Neural cell (in vitro differentiated cells): Measurements from ENCODE around the gene KRTAP2-4. TPM values are rescaled to one million over a fixed set of nuclear protein-coding genes. Genes with fewer than 3 reads are reported as not detected.
"Not testable (repeated sequence)": the region's sequence is repeated elsewhere in the genome, so short reads cannot be mapped to it uniquely, and the experiment has no call there.

Experiments used
- H2AFZ ChIP-seq: fragments of 200-600, 300-800 bp; sonication (generic), shearing (Covaris generic); 2 replicates; pipeline ENCODE4 v1.6.0; 2014; ENCODE audit warnings: low read depth, mild to moderate bottlenecking, antibody characterized with exemption, low read length, moderate library complexity
- H3F3A ChIP-seq: fragments of 200-600 bp; shearing (Covaris generic); 2 replicates; pipeline ENCODE4 v1.6.1; 2016; ENCODE audit warnings: mild to moderate bottlenecking, moderate library complexity, mixed read lengths, antibody characterized with exemption, low read length; ENCODE audit not compliant: insufficient read depth, poor library complexity, severe bottlenecking
- H3K27ac ChIP-seq: fragments of 200-600, 300-800 bp; sonication (generic), shearing (Covaris generic); 2 replicates; pipeline ENCODE4 v1.5.1; 2014; ENCODE audit warnings: mild to moderate bottlenecking, low read length, moderate library complexity
- H3K27me3 ChIP-seq: fragments of 300-800, 200-600 bp; sonication (generic), shearing (Covaris generic); 2 replicates; pipeline ENCODE4 v1.6.0; 2014; ENCODE audit warnings: mild to moderate bottlenecking, low read depth, low read length, moderate library complexity; ENCODE audit not compliant: insufficient read depth
- H3K36me3 ChIP-seq: fragments of 300-800, 200-600 bp; sonication (generic), shearing (Covaris generic); 2 replicates; pipeline ENCODE4 v1.5.1; 2014; ENCODE audit warnings: mild to moderate bottlenecking, antibody characterized with exemption, low read length, moderate library complexity; ENCODE audit not compliant: insufficient read depth
- H3K4me2 ChIP-seq: fragments of 300-800, 200-600 bp; sonication (generic), shearing (Covaris generic); 2 replicates; pipeline ENCODE4 v1.6.0; 2014; ENCODE audit warnings: mild to moderate bottlenecking, low read length
- H3K4me3 ChIP-seq: fragments of 300-800, 200-600 bp; sonication (generic), shearing (Covaris generic); 2 replicates; pipeline ENCODE4 v1.5.1; 2014; ENCODE audit warnings: mild to moderate bottlenecking, low read length, moderate library complexity
- H3K79me2 ChIP-seq: fragments of 200-600 bp; shearing (Covaris generic); replicated peaks from 2 replicates; pipeline ENCODE4 v1.6.0; 2014; ENCODE audit warnings: mild to moderate bottlenecking, low read length, moderate library complexity; ENCODE audit not compliant: insufficient read depth
- H3K9ac ChIP-seq: fragments of 300-800, 200-600 bp; sonication (generic), shearing (Covaris generic); 2 replicates; pipeline ENCODE4 v1.6.1; 2016; ENCODE audit warnings: mild to moderate bottlenecking, low read length, mixed read lengths
- H3K9me2 ChIP-seq: fragments of 200-600 bp; shearing (Covaris generic); 2 replicates; pipeline ENCODE4 v1.6.1; 2016; ENCODE audit warnings: mild to moderate bottlenecking, low read length, mixed read lengths; ENCODE audit not compliant: insufficient read depth
- H3K9me3 ChIP-seq: fragments of 200-600, 300-800 bp; sonication (generic), shearing (Covaris generic); 2 replicates; pipeline ENCODE4 v1.6.1; 2016; ENCODE audit warnings: mild to moderate bottlenecking, mixed run types, low read length, moderate library complexity, mixed read lengths
- H4K20me1 ChIP-seq: fragments of 200-600 bp; shearing (Covaris generic); 2 replicates; pipeline ENCODE4 v1.6.1; 2016; ENCODE audit warnings: mild to moderate bottlenecking, mixed run types; ENCODE audit not compliant: insufficient read depth
- CTCF ChIP-seq: fragments of 450-650 bp; IDR thresholded peaks from 2 replicates; pipeline ENCODE4 v1.5.1; 2014; ENCODE audit warnings: antibody characterized with exemption, mild to moderate bottlenecking, moderate library complexity; ENCODE audit not compliant: poor library complexity, severe bottlenecking
- EP300 ChIP-seq: fragments of 450-650 bp; conservative IDR thresholded peaks from 2 replicates; pipeline ENCODE4 v1.6.1; 2014; ENCODE audit warnings: antibody characterized with exemption, mild to moderate bottlenecking, moderate library complexity; ENCODE audit not compliant: poor library complexity, severe bottlenecking
- EZH2 ChIP-seq: fragments of 200-600, 300-800 bp; shearing (Covaris generic), sonication (generic); IDR thresholded peaks from 2 replicates; pipeline ENCODE4 v1.6.1; 2014; ENCODE audit warnings: antibody characterized with exemption, low read length, borderline replicate concordance, mild to moderate bottlenecking; ENCODE audit not compliant: insufficient read depth, poor library complexity, severe bottlenecking
- MXI1 ChIP-seq: fragments of 450-650 bp; conservative IDR thresholded peaks from 2 replicates; pipeline ENCODE4 v1.6.1; 2014; ENCODE audit warnings: antibody characterized with exemption, mild to moderate bottlenecking; ENCODE audit not compliant: poor library complexity, severe bottlenecking
- POLR2AphosphoS5 ChIP-seq: IDR thresholded peaks from 2 replicates; pipeline ENCODE4 v1.6.1; 2012
- RAD21 ChIP-seq: fragments of 450-650 bp; conservative IDR thresholded peaks from 2 replicates; pipeline ENCODE4 v1.6.1; 2014; ENCODE audit warnings: antibody characterized with exemption, mild to moderate bottlenecking, moderate library complexity
- SMC3 ChIP-seq: fragments of 450-650 bp; conservative IDR thresholded peaks from 2 replicates; pipeline ENCODE4 v1.6.1; 2014; ENCODE audit warnings: antibody characterized with exemption, mild to moderate bottlenecking, moderate library complexity; ENCODE audit not compliant: poor library complexity
- TAF1 ChIP-seq: IDR thresholded peaks from 2 replicates; pipeline ENCODE4 v1.6.1; 2012; ENCODE audit warnings: low read depth
- polyA plus RNA-seq: library from polyadenylated mRNA; depleted of rRNA; stranded (reverse); fragments of >200 nt; gene quantifications from 2 replicates; pipeline ENCODE4 v1.2.3, GENCODE V29; 2014
- TF ChIP-seq, protein P1 (sequence below): IDR thresholded peaks from 2 replicates; pipeline ENCODE4 v1.6.1; 2012; ENCODE audit warnings: borderline replicate concordance

The KRTAP2-4 gene
- polyA plus RNA-seq, 1 donor from 2014 or later = not detected

DNA sequence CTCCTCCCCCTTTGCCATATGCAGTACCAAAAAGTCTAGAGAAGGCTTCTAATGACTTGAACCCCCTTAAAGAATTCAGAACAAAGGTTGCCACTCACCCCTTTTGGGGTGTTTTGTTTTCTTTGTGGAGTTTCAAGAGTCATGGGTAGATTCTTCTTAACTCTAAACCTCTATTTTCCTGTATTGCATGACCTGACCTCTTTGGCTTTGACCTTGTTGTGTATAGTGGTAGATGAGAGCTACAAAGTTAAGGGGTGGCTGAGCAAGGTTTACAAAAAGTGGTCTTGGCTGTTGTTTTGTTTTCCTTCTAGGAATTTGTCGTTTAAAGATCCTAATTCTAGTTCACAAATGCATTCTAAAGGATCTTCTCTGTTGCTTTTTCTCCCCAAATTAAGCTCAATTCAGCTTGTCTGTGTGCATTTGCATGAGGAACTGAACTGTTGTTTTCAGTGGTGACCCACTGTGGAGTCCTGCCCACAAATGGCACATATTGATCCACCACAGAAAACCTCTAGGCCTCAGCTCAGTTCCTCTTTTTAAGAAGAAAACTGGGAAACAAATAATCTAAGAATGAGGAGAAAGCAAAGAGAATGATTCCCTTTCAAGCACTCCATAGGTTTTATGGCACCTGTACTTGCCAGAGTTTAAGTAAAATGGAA lies 43.2 kb upstream of the KRTAP2-4 start:
- H3K4me2 ChIP-seq, H2AFZ ChIP-seq, H3K79me2 ChIP-seq, H3K27ac ChIP-seq, H3K4me3 ChIP-seq, H3K9me2 ChIP-seq, H4K20me1 ChIP-seq, H3K27me3 ChIP-seq, H3F3A ChIP-seq, H3K36me3 ChIP-seq, H3K9me3 ChIP-seq, H3K9ac ChIP-seq: not testable (repeated sequence)

GRCh38 chr17:41107941-41108450 lies 42.3 kb upstream of the KRTAP2-4 start:
- Histone ChIP-seq H3K9me3 (no peaks in the 10 kb centered on the region), H4K20me1 (no peaks in the 10 kb centered on the region), H3K4me2 (no peak overlapping the region), H3K9me2 (no peaks in the 10 kb centered on the region), H3K36me3 (no peaks in the 10 kb centered on the region), H3K27me3 (no peaks in the 10 kb centered on the region), H3K27ac (no peak overlapping the region), H3K79me2 (no peaks in the 10 kb centered on the region), H3K9ac (no peak overlapping the region), H2AFZ (no peak overlapping the region), H3K4me3 (no peak overlapping the region), H3F3A (no peaks in the 10 kb centered on the region)
- no peak for TF ChIP-seq MXI1
- TF ChIP-seq EP300 = no peak
- no peak for TF ChIP-seq TAF1
- no peak for TF ChIP-seq CTCF
- TF ChIP-seq RAD21 = no peak
- no peak for TF ChIP-seq EZH2
- no peak for TF ChIP-seq POLR2AphosphoS5
- no peak for TF ChIP-seq SMC3
- TF ChIP-seq, protein P1, sequence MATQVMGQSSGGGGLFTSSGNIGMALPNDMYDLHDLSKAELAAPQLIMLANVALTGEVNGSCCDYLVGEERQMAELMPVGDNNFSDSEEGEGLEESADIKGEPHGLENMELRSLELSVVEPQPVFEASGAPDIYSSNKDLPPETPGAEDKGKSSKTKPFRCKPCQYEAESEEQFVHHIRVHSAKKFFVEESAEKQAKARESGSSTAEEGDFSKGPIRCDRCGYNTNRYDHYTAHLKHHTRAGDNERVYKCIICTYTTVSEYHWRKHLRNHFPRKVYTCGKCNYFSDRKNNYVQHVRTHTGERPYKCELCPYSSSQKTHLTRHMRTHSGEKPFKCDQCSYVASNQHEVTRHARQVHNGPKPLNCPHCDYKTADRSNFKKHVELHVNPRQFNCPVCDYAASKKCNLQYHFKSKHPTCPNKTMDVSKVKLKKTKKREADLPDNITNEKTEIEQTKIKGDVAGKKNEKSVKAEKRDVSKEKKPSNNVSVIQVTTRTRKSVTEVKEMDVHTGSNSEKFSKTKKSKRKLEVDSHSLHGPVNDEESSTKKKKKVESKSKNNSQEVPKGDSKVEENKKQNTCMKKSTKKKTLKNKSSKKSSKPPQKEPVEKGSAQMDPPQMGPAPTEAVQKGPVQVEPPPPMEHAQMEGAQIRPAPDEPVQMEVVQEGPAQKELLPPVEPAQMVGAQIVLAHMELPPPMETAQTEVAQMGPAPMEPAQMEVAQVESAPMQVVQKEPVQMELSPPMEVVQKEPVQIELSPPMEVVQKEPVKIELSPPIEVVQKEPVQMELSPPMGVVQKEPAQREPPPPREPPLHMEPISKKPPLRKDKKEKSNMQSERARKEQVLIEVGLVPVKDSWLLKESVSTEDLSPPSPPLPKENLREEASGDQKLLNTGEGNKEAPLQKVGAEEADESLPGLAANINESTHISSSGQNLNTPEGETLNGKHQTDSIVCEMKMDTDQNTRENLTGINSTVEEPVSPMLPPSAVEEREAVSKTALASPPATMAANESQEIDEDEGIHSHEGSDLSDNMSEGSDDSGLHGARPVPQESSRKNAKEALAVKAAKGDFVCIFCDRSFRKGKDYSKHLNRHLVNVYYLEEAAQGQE = no peak

DNA sequence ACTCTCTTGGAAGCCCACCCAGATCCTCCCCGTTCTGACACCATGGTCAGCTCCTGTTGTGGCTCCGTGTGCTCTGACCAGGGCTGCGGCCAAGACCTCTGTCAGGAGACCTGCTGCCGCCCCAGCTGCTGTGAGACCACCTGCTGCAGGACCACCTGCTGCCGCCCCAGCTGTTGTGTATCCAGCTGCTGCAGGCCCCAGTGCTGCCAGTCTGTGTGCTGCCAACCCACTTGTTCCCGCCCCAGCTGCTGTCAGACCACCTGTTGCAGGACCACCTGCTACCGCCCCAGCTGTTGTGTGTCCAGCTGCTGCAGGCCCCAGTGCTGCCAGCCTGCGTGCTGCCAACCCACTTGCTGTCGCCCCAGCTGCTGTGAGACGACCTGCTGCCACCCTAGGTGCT lies 39.7 kb upstream of the KRTAP2-4 start, which contains the start of gene KRTAP4-9:
KRTAP4-9 (plus strand) TSS at position 43 of the 400 bp plus-strand sequence; CDS start at position 43, 0 bp downstream.
- not testable (repeated sequence) for H2AFZ ChIP-seq, H3K36me3 ChIP-seq, H3K9ac ChIP-seq, H3K9me3 ChIP-seq, H3K27me3 ChIP-seq, H3K4me2 ChIP-seq, H3K9me2 ChIP-seq, H3K79me2 ChIP-seq, H3K27ac ChIP-seq, H3F3A ChIP-seq, H3K4me3 ChIP-seq, H4K20me1 ChIP-seq

GRCh38 chr17:41104386-41105038 lies 38.8 kb upstream of the KRTAP2-4 start:
- not testable (repeated sequence) for H2AFZ ChIP-seq, H3K9me2 ChIP-seq, H3K27me3 ChIP-seq, H3K27ac ChIP-seq, H3K79me2 ChIP-seq, H3K9me3 ChIP-seq, H3K4me3 ChIP-seq, H3K4me2 ChIP-seq, H4K20me1 ChIP-seq, H3K36me3 ChIP-seq, H3K9ac ChIP-seq, H3F3A ChIP-seq
